Central memory CD8-positive, alpha-beta T cell (primary cell): ENCODE results near the gene DIP2C.
A peak's percentile ranks its signal among the peaks of the same experiment; 100 is the strongest.
"Not testable (repeated sequence)": the region's sequence is repeated elsewhere in the genome, so short reads cannot be mapped to it uniquely, and the experiment has no call there.

Experiments used
- ATAC-seq: fragments of 150-1000 bp; cut with Tn5 transposase; replicated peaks from 2 replicates; pipeline ENCODE4 v1.10.0; 2022; ENCODE audit warnings: mild to moderate bottlenecking, moderate FRiP score, moderate number of reproducible peaks; ENCODE audit not compliant: poor library complexity, severe bottlenecking; ENCODE audit errors: extremely low read depth
- DNase-seq, 2 donors: peaks; one replicate each; pipeline ENCODE4 v3.0.0; 2021; ENCODE audit warnings: low spot score in 2 of 2
- H3K27ac Mint-ChIP-seq: one replicate; pipeline ENCODE4 v1.8.0; 2022; ENCODE audit warnings: low read depth, mild to moderate bottlenecking, moderate library complexity, mixed read lengths
- H3K27me3 Mint-ChIP-seq: one replicate; pipeline ENCODE4 v1.8.0; 2022; ENCODE audit warnings: mixed read lengths
- H3K36me3 Mint-ChIP-seq: one replicate; pipeline ENCODE4 v1.8.0; 2022; ENCODE audit warnings: mild to moderate bottlenecking, moderate library complexity, mixed read lengths; ENCODE audit not compliant: insufficient read depth
- H3K4me1 Mint-ChIP-seq: one replicate; pipeline ENCODE4 v1.8.0; 2022; ENCODE audit warnings: mixed read lengths
- H3K4me3 Mint-ChIP-seq: one replicate; pipeline ENCODE4 v1.8.0; 2022; ENCODE audit warnings: mild to moderate bottlenecking, moderate library complexity, mixed read lengths
- H3K9me3 Mint-ChIP-seq: one replicate; pipeline ENCODE4 v1.8.0; 2022; ENCODE audit warnings: mixed read lengths

Gene DIP2C

DNA sequence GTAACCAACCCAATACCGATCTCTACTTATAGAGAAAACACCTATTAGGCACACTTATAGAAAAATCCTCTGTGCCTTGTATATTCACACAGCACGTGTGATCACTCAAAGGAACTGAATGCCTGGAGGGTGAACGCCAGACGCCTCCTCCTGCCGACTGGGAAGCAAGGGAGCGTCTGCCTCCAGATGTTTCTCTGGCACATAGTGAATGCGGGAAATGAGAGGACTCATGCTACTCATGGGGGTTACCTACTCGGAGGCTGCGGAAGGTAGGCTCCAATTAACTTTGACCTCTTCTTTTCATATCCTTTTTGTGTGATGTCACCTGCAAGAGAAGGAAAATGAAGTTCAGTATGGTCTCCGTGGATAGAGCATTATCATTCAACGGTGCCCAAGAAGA, 203.3 kb downstream of the DIP2C start:
- H3K4me3 Mint-ChIP-seq = peak overlapping the region; percentile 81
- peaks cover 11% of the 10 kb centered on the region for H3K27me3 Mint-ChIP-seq
- peak overlapping the region; percentile 93 for H3K27ac Mint-ChIP-seq
- no peaks in the 10 kb centered on the region for H3K9me3 Mint-ChIP-seq
- DNase-seq = no peak
- peaks cover 5% of the 10 kb centered on the region for H3K36me3 Mint-ChIP-seq
- H3K4me1 Mint-ChIP-seq = peaks cover 14% of the 10 kb centered on the region
- ATAC-seq = no peak

DNA sequence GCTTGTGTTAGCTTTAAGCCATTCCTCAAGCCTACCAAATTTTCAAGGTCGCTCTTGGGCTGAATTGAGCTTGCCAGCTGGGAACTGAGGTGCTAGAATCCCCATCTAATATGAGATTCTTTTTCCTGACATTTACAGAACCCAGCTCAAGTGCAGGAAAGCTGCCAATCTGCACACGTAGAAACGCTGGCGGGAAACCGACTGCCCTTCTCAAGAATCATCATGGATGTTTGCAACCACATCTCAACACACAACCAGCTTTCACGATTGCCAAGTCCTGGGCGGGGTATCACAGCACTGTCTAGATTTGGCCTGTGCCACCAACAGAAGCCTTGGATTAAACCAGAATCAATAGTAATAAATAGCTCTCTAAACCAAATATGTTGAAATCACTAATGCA, 203.7 kb downstream of the DIP2C start:
- peak overlapping the region; percentile 81 for H3K4me3 Mint-ChIP-seq
- H3K36me3 Mint-ChIP-seq = peaks cover 5% of the 10 kb centered on the region
- H3K27me3 Mint-ChIP-seq = peaks cover 11% of the 10 kb centered on the region
- H3K4me1 Mint-ChIP-seq = peaks cover 14% of the 10 kb centered on the region
- DNase-seq (no peak), ATAC-seq (no peak)
- no peaks in the 10 kb centered on the region for H3K9me3 Mint-ChIP-seq
- H3K27ac Mint-ChIP-seq = peak overlapping the region; percentile 93

DNA sequence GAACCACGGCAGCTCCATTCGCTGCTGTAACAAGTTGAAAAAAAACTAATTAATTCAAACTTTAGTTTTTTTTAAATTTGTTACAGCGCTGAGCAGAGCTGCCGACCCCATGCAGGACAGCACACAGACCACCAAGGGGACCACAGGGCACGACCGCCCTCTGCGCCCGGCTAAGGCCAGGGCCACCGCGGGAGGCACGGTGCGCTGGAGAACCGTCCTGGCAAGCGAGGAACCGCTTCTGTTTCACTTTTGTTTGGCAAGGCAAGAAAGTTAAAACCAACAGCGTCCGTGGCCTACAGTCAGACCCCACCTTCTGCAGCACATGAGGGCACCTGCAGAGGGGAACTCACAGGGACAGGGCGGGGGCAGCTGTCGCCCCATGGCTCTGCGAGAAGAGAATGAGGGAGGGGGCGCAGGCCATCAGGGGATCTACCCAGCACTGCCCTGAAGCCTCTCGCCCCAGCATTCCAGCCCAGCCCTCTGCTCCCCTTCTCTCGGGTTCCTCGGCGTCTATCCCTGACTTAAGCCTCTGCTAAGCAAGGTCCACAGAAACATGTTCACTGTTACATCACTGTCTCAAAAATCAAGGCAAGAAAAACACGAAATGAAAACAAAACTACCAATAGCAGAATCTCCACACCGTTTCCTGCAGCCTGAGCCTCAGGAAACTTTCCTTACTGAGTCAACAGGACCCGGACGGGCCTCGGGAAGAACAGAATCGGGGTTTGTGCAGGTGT, 204.4 kb downstream of the DIP2C start:
- peak overlapping the region; percentile 93 for H3K27ac Mint-ChIP-seq
- H3K9me3 Mint-ChIP-seq = no peaks in the 10 kb centered on the region
- ATAC-seq = peak; percentile 78

DNA sequence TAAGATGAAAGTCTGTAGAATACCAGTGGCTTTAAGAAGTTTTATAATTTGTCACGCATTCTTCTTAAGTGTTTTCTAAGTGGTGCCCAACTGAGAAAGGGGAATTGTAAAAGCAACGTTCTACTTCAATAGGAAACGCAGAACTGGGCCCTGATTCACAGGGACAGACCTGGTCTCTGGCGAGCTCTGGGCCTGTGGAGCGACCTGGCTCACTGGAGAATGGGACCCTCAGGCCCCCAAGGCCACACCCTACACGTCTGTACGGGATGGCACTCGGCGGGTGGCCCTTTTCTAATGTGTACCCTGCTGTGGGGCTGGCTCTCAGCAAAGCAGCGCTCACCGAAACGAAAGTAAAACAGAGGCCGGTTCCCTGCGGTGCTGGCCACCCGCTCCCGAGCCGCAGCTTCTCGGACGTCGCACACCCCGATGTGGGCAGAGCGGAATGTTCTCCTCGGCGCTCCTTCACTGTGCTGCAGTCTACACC, 205.0 kb downstream of the DIP2C start:
- peaks cover 11% of the 10 kb centered on the region for H3K27me3 Mint-ChIP-seq
- peak; percentile 75 for ATAC-seq
- H3K36me3 Mint-ChIP-seq = peaks cover 5% of the 10 kb centered on the region
- H3K4me1 Mint-ChIP-seq = peaks cover 14% of the 10 kb centered on the region
- DNase-seq = no peak
- peak overlapping the region; percentile 81 for H3K4me3 Mint-ChIP-seq
- peak overlapping the region; percentile 93 for H3K27ac Mint-ChIP-seq
- H3K9me3 Mint-ChIP-seq = no peaks in the 10 kb centered on the region

More for the DNA sequence above, 204.4 kb downstream of the DIP2C start:
- Mint-ChIP-seq H3K4me3 (peak overlapping the region; percentile 81), H3K4me1 (peaks cover 14% of the 10 kb centered on the region), H3K36me3 (peaks cover 5% of the 10 kb centered on the region), H3K27me3 (peaks cover 11% of the 10 kb centered on the region)
- DNase-seq = peak in 1 of 2 donors; percentile 16

DNA sequence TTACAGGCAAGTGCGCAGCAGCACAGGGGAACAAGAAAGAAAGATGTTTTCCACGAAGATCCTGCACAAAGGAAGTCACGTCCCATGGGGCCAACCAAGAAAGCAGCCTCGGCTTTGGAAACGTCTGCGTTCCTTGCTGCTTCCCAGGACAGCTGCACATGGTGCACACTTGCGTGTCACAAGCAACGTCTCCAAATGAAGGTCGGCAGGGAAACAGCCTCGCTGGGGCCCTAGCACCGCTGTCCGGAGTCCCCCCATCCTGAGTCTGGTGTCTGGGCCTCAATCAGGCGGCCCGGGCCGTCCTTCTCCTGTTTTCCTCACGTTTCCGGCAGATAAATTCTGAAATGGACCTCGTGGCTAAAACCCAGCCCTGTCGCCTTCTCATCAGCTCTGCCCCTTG, 206.2 kb downstream of the DIP2C start:
- no peaks in the 10 kb centered on the region for H3K9me3 Mint-ChIP-seq
- ATAC-seq = no peak
- peak overlapping the region; percentile 93 for H3K27ac Mint-ChIP-seq
- DNase-seq = no peak
- H3K4me1 Mint-ChIP-seq = peaks cover 20% of the 10 kb centered on the region
- H3K27me3 Mint-ChIP-seq = peaks cover under 1% of the 10 kb centered on the region
- H3K36me3 Mint-ChIP-seq = peaks cover 5% of the 10 kb centered on the region
- H3K4me3 Mint-ChIP-seq = no peak overlapping the region

DNA sequence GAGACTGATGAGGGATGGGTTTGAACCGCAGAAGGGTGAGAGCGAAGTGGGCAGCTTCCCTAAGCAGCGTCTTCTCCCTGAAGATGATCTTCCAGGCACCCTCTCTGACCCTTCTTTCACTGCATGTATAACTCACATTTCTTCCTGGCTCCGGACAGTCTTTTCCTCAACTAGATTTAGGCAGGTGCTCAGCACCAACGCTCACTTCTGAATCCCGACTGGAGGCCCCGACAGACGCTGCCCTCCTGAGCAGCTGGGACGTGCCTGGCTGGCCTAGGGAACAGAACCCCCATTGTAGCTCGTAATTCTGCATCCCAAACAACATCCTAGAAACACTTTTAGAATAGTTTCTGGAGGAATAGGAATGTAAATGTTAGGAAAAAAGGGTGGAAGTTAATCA, 206.6 kb downstream of the DIP2C start:
- Mint-ChIP-seq H3K27ac (no peak overlapping the region), H3K4me1 (peaks cover 20% of the 10 kb centered on the region), H3K9me3 (peaks cover under 1% of the 10 kb centered on the region), H3K27me3 (no peaks in the 10 kb centered on the region), H3K36me3 (peaks cover 5% of the 10 kb centered on the region), H3K4me3 (no peak overlapping the region)
- no peak for ATAC-seq
- DNase-seq = no peak

DNA sequence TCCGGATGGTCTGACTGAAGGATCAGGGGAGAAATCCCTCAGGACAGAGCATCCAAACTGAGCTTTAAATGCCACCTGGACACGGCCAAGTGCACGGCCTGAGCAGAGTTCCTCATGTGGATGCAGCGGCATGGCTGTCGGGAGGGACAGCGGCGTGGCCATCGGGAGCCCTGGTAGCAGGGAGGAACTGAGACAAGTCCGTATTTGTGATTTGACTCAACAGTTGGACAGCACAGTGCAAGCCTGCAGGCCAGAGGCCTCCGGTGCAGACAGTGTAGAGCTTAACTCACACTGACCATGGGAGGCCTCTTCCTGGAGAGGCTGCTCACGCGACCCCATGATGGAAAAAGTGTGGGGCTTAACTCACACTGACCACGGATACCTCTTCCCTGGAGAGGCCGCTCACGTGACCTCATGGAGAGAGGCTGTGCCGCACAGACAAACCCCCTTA, 207.4 kb downstream of the DIP2C start:
- Mint-ChIP-seq H3K27ac (no peak overlapping the region), H3K27me3 (no peaks in the 10 kb centered on the region), H3K9me3 (peaks cover 7% of the 10 kb centered on the region), H3K4me1 (peaks cover 27% of the 10 kb centered on the region), H3K4me3 (no peak overlapping the region), H3K36me3 (peaks cover 7% of the 10 kb centered on the region)
- ATAC-seq = no peak
- no peak for DNase-seq

DNA sequence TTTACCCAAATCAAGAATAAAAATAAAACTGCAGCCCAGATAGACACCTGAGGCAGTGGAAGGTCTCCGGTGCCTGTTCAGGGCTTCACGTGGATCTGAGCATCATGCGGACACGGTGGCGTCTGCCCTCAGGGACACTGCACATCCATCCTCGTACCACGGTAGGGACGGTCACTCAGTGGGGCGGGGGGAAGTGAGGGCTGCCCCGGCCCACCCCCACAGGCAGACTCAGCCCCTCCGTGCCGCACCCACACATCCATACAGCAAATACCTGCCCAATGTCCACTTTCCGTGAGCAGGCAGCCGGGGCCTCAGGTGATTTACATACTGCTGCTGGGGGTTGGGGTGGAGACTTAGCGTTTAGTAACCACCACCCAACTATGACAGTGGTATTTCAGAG, 207.8 kb downstream of the DIP2C start:
- Mint-ChIP-seq H3K4me3 (no peak overlapping the region), H3K4me1 (peaks cover 31% of the 10 kb centered on the region), H3K27ac (no peak overlapping the region), H3K9me3 (peaks cover 11% of the 10 kb centered on the region), H3K36me3 (peaks cover 9% of the 10 kb centered on the region), H3K27me3 (no peaks in the 10 kb centered on the region)
- no peak for DNase-seq
- no peak for ATAC-seq

DNA sequence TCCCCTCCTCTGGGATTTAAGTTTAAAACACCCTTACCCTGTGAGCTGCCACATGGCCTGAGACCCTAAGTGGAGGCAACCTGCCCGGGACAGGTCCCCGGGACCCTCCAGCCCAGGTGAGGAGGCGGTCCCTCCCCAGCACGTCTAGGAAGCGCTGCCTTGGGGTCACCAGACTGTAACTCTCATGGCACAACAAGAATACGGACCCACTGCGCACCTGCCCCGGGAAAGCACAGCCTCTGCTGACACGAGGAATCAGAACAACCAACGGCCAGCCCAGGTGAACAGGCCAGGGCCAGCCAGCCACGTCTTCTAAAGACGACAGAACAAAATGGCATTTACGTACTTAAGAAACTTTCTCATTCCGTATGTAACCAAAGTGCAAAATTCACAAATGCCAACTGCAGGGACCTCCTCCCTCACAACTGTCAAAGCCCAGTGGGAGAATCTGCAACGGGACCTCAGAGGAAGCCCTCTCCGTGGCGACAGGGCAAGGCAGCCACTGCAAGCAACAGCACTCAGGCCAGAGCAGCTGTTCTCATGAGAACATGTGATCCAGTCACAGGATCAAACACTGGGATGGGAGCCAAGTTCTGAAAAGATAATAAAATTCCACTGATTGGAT, 208.4 kb downstream of the DIP2C start:
- DNase-seq (no peak), ATAC-seq (no peak)
- Mint-ChIP-seq H3K36me3 (peaks cover 9% of the 10 kb centered on the region), H3K9me3 (peaks cover 11% of the 10 kb centered on the region), H3K4me3 (no peak overlapping the region), H3K27me3 (no peaks in the 10 kb centered on the region), H3K27ac (no peak overlapping the region), H3K4me1 (peaks cover 31% of the 10 kb centered on the region)

DNA sequence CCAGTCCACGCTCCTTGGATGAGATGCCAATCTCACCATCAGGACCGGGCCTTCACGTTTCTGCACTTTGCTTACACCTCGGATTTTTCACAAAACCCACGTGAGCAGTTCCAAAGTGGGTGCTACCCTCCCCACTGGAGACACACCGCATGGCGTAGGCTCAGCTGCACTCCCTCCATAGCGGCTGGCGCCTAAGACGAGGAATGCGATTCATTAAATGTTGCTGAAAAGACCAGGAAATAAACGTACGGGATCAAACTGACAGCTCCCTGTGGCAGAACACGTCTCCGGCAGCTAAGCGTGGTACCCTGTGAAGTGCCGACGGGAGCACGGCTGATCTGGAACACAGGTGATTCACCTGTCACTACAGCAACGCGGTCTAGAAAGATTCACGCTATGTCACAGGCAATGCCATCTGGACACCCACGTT, 209.0 kb downstream of the DIP2C start:
- peaks cover 9% of the 10 kb centered on the region for H3K36me3 Mint-ChIP-seq
- H3K4me3 Mint-ChIP-seq = no peak overlapping the region
- DNase-seq (no peak), ATAC-seq (no peak)
- H3K27me3 Mint-ChIP-seq = no peaks in the 10 kb centered on the region
- H3K27ac Mint-ChIP-seq = no peak overlapping the region
- peaks cover 11% of the 10 kb centered on the region for H3K9me3 Mint-ChIP-seq
- peaks cover 31% of the 10 kb centered on the region for H3K4me1 Mint-ChIP-seq

DNA sequence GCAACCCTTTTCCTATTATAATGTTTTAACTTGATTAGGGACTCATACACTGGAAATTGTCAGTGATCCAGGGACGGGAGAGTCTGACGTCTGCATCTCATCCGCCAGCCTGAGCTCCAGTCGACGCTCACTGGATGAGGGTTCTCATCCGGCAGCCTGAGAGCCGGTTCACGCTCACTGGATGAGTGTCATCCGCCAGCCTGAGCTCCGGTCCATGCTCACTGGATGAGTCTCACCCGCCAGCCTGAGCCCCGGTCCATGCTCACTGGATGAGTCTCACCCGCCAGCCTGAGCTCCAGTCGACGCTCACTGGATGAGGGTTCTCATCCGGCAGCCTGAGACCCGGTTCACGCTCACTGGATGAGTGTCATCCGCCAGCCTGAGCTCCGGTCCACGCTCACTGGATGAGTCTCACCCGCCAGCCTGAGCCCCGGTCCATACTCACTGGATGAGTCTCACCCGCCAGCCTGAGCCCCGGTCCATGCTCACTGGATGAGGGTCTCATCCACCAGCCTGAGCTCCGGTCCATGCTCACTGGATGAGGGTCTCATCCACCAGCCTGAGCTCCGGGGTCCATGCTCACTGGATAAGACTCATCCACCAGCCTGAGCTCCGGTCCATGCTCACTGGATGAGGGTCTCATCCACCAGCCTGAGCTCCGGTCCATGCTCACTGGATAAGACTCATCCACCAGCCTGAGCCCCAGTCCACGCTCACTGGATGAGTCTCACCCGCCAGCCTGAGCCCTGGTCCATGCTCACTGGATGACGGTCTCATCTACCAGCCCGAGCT, 209.6 kb downstream of the DIP2C start:
- not testable (repeated sequence) for H3K27me3 Mint-ChIP-seq, DNase-seq, H3K4me3 Mint-ChIP-seq, H3K36me3 Mint-ChIP-seq, H3K27ac Mint-ChIP-seq, ATAC-seq
- Mint-ChIP-seq H3K9me3 (peaks cover 11% of the 10 kb centered on the region), H3K4me1 (peaks cover 27% of the 10 kb centered on the region)

DNA sequence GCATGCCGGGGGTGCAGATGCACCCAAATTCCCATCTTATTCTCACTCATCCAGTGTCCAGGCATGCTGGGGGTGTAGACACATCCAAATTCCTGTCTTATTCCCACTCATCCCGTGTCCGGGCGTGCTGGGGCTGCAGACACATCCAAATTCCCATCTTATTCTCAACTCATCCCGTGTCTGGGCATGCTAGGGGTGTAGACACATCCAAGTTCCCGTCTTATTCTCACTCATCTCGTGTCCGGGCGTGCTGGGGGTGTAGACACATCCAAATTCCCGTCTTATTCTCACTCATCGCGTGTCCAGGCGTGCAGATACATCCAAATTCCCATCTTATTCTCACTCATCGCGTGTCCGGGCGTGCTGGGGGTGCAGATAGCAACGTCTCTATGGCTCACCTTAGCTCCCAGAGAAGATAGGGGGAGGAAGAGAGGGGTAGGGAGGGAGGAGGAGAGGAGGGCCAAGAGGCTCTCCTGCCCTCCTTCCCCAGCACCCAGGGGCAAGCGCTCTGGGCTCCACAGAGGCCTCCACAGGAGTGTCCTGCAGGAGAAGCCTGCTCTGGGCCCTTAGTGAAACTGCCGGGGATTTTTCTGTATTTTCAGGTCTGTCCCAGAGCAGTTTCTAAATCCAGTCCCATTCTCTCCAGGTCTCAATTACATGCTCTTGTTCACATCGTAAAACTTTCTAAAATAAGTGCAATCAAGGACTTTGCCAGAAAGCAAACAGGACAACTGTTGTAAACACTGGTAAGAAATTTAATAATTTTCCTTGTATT, 210.8 kb downstream of the DIP2C start:
- H3K36me3 Mint-ChIP-seq = peaks cover 7% of the 10 kb centered on the region
- no peaks in the 10 kb centered on the region for H3K27me3 Mint-ChIP-seq
- peaks cover 24% of the 10 kb centered on the region for H3K4me1 Mint-ChIP-seq
- ATAC-seq (no peak), DNase-seq (no peak)
- no peak overlapping the region for H3K27ac Mint-ChIP-seq
- peaks cover 11% of the 10 kb centered on the region for H3K9me3 Mint-ChIP-seq
- no peak overlapping the region for H3K4me3 Mint-ChIP-seq
